Measurements from ENCODE around the gene ZNF540.
"Not testable (repeated sequence)": the region's sequence is repeated elsewhere in the genome, so short reads cannot be mapped to it uniquely, and the experiment has no call there.

The ZNF540 gene

DNA sequence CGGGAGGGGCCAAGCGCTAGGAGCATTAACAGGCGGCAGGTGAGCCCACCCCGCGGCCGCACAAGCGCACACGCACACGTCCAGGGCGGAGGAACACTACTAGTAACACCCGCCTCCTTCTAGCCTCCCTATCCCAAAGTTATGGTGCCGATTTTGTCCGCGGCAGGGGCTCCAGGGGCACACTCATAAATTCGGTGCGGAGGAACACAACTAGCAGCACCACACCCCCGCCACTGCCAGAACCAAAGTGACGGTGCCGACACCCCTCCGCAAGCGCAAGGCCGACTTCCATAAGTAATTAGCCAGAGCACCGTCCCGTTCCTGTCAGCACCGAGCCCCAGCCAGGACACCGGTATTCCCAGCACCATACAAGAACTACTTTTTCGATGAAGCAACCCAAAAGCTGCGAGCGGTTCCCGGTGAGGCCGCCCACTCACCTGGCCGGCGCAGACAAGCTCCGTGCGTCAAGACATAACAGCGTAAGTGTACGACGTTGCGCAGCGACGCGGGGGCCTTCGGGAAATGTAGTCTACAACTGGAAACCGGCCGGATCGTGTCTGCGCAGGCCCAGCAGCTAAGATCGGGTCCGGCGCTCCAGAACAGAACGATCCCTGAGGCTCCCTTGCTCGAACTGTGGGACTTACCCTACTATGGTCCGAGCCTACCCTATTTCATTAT lies at the start of gene ZNF540, which contains the start of gene ZNF571:
Gene ZNF540, plus strand, starts transcription at position 573 of the 678 bp plus-strand sequence. CDS start 3,572 bp downstream, outside the sequence.
Gene ZNF571, minus strand, starts transcription at position 489 of the 678 bp plus-strand sequence. CDS start 8,116 bp downstream, outside the sequence.
- peak; percentile 96 for DNase-seq

DNA sequence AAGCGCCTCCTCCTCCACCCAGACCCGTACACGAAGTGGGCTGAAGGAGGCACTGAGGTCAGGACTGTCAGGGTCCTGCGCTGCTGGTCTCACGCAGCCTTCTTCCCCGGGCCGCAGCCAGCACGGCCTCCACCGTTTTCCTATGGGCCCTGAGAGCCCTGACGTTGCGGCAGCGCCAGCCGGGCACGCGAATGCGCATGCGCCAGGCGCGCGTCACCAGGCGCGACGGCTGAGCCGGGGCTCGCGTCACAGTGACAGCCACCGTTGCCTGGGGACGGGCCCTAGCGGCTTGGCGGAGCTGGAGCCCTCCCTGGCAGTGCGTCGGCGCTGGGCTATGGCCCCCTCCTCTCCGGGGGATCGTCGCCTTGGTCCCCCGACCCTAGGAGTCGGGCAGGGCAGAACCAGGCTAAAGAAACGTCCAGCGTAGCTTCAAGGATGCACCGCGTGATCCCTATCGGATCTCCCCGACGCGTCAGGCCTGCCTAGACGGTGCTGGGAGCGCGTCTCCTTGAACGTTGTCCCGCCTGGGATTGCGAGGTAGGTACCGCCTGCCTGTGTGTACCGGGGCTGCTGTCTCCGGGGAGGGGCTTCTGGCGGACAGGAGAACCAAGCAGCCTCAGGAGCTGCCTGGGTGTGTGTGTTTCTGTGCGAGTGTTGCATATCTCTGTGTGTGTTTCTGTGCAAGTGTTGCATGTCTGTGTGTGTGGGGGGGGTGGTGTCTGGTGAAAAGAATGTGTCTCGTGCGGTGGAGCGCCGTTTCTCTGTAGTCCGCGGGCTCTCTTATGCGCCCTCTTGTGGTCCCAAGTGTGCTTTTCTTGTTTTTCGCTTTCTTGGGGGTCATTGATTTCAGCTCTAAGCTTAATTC lies 43.3 kb upstream of the ZNF540 start:
- DNase-seq, result peak; percentile 79

DNA sequence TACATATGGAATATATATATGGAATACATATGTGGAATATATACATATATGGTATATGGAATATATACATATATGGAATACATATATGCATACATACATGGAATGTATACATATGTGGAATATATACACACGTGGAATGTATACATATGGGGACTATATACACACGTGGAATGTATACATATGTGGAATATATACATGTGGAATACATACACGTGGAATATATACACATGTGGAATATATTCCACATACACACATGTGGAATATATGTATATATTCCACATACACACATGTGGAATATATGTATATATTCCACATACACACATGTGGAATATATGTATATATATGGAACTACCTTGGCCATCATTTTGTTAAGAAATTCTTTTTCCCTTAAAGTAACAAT lies 31.2 kb upstream of the ZNF540 start:
- DNase-seq, result no peak

DNA sequence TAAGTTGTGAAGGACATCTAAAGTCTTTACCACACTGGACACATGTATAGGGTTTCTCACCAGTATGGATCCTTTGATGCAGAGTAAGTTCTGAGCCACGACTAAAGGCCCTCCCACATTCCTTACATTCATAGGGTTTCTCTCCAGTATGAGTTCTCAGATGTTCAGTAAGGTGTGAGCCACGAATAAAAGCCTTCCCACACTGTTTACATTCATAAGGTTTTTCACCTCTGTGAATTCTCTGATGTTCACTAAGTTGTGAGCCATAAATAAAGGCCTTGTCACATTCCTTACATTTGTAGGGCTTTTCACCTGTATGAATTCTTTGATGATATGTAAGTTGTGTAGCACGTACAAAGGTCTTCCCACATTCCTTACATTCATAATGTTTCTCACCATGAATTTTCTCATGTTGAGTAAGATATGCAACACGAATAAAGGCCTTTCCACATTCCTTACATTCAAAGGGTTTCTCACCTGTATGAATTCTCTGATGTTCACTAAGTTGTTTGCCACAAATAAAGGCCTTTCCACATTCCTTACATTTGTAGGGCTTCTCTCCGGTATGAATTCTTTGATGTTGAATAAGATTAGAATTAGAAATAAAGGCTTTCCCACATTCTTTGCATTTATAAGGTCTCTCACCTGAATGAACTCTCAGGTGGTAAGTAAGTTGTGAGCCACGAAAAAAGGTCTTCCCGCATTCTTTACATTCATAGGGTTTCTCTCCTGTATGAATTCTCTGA lies 29.9 kb upstream of the ZNF540 start:
- DNase-seq, result no peak

DNA sequence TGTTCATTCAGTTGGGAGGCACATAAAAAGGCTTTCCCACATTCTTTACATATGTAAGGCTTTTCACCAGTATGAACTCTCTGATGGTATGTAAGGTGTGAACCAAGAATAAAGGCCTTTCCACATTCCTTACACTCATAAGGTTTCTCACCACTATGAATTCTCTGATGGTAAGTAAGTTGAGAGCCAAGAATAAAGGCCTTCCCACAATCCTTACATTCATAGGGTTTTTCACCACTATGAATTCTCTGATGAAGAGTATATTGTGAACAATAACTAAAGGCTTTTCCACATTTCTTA lies 29.4 kb upstream of the ZNF540 start:
- DNase-seq, result no peak

DNA sequence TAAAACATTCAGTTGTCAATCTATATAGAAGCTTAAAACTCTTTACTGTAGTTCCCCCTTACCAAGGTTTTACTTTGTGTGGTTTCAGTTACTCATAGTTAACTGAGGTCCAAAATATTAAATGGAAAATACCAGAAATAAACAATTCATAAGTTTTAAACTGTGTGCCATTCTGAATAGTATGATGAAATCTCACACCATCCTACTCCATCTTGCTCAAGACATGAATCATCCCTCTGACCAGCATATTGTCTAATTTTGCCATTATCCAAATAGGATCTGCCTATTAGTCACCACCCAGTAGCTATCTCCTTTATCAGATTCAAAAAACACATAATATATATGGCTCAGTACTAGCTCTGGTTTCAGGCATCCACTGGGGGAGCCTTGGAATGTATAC lies 22.5 kb upstream of the ZNF540 start:
- DNase-seq, result no peak

DNA sequence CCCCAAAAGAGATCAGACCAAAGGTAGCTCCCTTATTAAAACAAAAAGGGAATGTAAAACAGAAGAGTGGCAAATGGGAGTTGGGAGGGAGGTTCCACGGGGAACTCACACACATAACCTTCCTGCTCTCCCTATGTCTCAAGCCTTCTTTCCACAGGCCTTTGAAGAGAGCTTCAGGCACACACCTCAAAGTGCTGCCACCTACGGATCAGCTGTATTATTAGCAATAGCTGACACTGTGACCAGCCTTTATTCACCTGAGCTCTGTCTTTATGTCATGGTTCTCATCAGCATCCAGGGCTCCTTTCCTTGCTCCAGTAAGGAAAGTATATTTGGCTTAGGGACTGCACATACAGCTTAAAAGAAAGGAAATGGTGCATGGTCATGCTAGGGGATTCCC lies 11.3 kb upstream of the ZNF540 start:
- DNase-seq, result no peak

DNA sequence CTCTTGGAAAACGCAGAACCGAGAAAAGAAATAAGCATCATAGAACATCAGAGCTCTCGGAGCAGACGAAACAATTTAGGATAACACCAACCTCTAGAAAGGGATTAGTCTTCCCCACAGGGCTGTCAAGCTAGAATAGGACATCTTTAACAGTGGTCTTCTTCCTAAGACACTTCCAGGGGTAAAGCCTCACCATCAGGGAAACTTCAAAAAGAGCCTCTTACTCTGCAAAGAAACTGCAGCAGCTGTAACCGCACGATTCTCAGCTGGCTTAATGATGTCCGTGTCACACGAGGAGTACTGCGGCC lies 726 bp upstream of the ZNF540 start:
- no peak for DNase-seq

DNA sequence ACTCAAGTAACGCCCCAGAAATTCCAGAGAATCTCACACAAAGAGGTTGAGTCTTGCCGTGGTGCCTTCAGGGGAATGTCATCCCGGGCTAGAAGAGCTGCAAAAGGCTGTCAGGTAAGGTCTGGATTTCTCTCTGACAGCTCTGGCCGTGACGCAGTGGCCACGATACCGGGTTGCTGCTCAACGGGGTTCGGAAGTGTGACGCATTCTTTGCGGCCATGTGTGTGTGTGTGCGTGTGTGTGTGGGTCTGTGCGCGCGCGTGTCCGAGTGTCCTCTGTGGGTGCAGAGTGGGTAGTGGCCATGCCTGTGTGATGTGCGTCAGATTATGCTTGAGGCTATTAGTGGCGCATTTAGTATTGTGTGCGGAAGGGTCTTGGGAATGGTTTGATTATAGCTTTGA lies 306 bp downstream of the ZNF540 start:
- DNase-seq, result no peak

DNA sequence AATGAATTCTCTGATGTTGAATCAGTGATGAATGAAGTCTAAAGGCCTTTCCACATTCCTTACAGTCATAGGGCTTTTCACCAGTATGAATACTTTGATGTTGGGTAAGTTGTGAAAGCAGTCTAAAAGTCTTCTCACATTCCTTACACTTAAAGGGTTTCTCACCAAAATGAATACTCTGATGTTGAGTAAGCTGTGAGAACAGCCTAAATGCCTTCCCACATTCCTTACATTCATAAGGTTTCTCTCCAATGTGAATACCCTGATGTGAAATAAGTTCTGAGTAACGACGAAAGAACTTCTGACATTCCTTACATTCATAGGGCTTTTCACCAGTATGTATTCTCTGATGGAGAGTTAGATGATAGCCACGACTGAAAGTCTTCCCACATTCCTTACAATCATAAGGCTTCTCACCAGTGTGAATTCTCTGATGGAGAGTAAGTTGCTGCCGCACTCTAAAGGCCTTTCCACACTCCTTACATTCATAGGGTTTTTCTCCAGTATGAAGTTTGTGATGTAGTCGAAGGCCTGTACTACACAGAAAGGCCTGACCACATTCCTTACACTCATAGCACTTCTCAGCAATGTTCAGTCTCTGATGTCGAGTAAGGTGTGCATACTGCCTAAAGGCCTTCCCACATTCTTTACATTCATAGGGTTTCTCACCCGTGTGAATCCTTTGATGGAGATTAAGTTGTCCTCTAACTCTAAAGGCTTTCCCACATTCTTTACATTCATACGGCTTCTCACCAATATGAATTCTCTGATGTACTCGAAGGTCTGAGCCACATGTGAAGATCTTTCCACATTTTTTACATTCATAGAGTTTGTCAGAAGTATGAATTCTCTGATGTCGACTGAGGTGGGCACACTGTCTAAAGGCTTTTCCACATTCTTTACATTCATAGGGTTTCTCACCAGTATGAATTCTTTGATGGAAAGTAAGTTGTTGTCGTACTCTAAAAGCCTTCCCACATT lies 40.7 kb downstream of the ZNF540 start:
- no peak for DNase-seq

DNA sequence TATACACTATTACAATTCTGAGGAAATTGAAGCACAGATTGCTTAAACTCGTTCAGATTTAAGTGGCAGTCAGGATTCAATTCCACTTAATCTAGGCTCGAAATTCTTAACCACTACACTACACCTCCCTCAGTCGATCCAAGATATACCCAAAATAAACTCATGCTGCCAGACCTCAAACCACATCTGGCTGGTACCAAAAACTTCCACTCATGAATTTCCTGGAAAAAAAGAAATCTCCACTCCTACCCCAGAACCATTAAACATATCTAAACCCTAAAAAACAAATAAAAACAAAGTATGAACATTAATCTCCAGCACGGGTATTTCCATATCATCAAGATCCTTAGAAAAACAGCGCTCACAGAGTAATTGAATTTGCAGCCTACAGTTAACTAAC lies 59.4 kb downstream of the ZNF540 start:
- no peak for DNase-seq

DNA sequence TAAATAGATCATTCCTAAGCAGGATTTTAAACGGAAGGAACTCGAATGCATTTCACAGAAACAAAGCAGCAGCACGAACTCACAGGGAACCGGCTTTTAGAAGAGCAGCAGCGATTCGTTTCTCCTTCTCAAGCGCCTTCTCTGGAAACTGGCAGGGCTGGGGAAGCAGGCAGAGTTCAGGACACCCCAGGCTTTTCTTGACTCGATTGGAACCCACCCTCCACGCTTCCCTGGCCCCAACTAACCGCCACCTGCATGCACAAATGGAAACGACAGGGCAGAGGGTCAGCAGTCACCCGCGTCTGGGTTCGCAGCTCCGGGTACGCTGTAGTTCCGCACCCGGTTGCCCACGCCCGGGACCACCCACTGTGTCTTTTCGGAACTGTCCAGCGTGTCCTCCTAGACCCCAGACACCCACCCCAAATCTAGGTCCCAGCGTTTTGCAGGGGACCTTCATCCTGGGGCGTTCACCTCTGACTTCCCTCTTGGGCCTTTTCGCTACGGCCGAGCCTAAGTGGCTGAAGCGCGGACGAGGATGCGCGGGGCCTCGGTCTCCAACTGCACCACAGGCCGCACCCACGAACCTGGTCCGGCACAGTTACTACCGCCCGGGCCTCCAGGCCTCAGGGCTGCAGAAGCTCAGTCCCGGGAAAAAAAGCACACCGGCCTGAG lies 60.1 kb downstream of the ZNF540 start:
- DNase-seq, result no peak

DNA sequence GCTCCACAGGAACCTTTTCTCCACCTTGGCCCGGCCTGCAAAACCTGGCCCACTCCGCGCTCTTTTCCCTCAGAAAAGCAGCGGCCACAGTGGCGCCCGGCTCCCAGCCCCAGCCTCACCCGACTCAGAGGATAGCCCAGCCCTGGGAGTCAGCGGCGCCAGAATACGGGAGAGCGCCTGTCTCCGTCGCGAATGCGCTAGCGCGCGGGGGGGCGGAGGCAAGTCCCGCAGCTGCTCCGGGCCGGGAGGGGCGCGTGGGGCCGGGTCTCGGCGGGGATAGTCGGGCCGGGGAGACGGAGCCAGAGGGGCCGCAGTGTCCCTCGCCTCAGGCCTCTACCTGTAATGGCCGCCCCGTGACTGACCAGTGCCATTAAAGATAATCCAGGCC lies 60.6 kb downstream of the ZNF540 start, which contains the start of gene ZFP30:
Gene ZFP30, minus strand, starts transcription at position 165 of the 388 bp plus-strand sequence. CDS start 7,643 bp downstream, outside the sequence.
- peak; percentile 95 for DNase-seq

DNA sequence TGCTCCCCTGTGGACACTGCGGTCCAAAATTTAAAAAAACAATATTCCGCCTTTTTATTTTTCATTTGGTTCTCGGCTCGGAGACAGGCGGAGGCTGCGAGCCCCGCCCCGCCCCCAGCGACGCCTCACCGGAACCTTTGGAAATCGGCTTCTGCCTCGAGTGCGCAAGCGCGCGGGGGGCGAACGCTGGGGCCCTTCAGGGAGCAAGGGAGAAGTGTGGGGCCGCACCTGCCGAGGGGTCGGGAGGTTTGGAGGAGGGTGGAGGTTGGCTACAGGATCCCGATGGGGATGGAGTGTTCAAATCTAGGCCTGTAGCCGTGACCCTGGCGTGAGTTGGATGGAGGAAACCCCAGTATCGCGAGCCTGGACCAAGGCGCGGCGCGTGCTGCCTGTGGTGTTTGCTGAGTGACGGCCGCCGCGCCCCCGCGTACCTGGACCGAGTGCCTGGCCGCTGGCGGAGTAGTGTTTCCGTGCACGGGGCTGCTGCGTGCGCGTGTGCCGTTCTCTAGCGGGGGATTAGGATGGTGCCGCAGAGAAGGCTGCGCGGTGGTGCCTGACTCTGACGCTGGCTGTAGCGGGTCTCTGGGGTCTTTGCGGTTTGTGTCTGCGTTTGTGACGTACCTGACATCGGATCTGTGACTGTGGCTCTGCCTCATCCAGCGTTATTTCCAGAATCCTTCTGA lies 61.2 kb downstream of the ZNF540 start:
- DNase-seq, result peak; percentile 90

DNA sequence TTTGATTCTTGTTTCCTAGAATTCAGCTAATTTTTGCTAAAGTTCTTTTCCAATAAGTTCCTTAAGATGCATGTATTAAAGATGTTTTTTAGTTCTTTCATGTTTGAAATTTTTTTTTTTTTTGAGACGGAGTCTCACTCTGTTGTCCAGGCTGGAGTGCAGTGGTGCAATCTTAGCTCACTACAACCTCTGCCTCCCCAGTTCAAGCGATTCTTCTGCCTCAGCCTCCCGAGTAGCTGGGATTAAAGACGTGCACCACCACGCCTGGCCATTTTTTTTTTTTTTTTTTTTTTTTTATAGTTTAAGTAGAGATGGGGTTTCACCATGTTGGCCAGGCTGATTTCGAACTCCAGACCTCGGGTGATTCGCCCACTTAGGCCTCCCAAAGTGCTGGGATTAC lies 62.5 kb downstream of the ZNF540 start:
- not testable (repeated sequence) for DNase-seq

All from right hindlimb (tissue), 1 donor.